Posterior cingulate gyrus (tissue), 11 donors: ENCODE measurements around the gene MAGOH.
"Not testable (repeated sequence)": the region's sequence is repeated elsewhere in the genome, so short reads cannot be mapped to it uniquely, and the experiment has no call there.

ENCODE experiments used
- DNase-seq, 10 donors: peaks; one replicate each; pipeline versions ENCODE4 v3.0.0 to v3.0.0-alpha.2; 2020 to 2021; ENCODE audit warnings: mixed read lengths in 3 of 10
- intact Hi-C: fragments of 100-400 bp; cut with DNase I; formaldehyde crosslinking; loops from one replicate; pipeline ENCODE4 v1.15.1; 2023

The MAGOH gene

DNA sequence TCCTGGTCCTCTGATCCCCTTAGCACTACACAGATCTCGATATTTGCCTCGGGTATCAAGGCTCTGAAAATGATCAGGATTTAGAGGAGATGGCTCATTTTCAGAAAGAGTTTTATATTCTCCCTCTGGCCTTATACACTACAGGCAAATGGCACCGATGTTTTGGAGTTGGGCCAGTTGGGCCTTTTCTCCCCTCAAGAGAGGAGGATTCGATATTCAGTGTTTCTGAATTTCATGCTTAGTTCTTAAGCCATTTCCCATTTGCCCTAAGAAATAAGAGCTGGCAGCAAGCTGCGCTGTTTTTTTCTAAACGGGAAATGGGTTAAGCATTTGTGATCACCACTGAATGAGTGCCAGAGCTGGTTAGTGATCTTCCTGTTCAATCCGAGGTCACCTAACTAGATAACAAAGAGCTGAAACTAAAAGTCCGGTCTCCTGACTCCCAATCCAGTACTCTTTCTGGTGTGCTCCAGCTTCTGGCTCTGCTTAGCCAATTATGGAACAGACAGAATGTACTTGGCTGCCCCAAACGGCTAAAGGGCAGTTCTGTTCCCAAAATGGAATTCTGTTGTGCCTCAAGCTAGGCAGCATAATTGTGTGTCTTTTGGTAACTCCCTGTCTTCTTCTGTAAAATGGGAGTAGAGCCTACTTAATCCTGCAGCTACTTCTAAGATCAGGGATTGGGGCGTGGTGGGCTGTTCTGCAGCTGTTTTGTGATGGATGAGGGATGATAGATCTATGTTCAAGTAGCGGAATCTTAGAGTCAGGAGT is 42.9 kb downstream of the MAGOH start:
- no peak for DNase-seq
- intact Hi-C loops: no loop called here

DNA sequence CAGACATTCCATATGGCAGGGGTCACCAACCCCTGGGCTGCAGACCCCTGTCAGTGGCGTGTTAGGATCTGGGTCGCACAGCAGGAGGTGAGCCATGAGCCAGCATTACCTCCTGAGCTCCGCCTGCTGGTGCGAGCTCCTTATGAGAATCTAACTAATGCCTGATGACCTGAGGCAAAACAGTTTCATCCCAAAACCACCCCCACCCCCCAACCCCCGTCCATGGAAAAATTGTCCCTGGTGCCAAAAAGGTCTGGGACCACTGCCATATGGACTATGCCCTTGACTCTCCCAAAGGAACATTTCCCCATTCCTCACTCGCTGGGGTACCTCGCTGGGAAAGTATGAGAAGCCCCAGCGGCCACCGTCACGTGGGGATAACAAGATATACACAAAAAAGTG is 48.1 kb downstream of the MAGOH start:
- intact Hi-C loops: no loop called here
- no peak for DNase-seq

DNA sequence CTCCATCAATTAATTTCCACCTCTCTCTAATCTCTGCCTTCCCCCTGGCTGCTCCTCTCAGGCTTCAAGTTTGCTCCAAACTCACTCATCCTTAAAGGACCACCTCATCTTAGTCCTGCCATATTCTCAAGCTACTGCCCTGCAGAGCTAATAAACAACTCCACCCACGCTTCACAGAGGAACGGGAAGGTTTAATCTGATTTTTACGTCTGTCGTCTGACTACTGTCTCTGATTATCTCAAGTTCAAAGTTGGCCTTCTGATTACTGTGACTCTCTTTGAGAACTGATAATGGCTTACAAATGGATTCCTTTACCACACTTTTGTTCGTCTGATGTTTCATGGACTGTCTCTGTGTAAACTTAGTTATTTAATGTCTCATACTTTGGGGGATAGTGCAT is 49.3 kb downstream of the MAGOH start:
- no peak for DNase-seq
- intact Hi-C loops: loop anchor here (10.0 kb wide), 1 partner anchor 264 kb away; the partner anchor contains the start of genes ECHDC2 and SCP2

DNA sequence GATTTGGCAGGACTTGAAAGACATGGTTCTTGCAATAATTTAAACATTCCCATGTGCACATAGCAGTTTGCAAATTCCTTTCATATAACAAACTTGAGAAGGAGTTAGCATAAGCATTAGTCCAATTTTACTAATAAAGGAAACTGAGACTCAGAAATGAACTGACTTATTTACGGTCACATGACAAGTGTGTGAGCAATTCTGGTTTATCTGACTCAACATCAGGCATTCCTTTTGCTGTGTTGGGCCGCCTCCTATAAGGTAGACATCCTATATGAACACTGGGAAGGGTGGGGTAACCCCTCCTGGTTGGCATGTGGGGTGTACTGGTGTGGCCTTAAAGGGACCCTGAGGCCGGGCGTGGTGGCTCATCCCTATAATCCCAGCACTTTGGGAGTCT is 50.2 kb downstream of the MAGOH start:
- DNase-seq: no peak
- intact Hi-C loops: loop anchor here (10.0 kb wide), 1 partner anchor 263 kb away; the partner anchor contains the start of genes ECHDC2 and SCP2

DNA sequence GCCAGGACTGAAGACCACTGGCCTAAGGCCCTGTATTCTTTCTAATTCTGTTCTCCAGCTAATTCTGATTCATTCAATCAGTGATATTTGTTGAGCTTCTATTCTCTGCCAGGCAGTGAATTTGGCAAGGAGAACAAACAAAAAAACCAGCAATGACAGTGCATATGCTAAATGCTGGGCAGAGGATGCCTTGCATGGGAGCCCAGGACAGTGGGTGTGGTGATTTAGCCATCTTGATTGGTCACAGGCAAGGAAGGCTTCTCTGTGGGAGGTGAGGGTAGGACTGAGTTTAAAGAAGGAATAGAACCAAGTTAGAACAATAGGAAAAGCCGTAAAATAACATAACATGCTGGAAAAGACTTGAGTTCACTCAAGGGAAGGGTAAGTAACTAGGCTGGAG is 50.9 kb downstream of the MAGOH start:
- intact Hi-C loops: loop anchor here (10.0 kb wide), 1 partner anchor 263 kb away; the partner anchor contains the start of genes ECHDC2 and SCP2

DNA sequence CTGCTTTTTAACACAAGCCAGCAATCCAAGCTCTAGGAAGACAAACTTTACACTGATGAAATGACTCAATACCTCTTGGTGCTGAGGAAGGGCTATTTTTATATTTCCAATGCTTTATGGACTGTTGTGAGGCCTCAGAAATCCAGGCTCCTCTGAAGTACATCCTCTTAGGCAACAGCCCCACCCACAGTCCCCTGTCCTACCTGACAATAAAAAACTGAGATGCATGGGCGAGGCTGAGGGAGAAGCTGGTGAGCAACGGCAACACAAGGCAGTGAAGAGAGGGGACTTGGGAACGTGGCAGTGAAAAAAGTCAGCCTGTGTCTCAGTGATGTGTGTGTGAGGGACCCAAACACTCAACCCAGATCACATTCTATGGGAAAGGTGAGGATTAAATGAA is 51.8 kb downstream of the MAGOH start:
- no peak for DNase-seq
- intact Hi-C loops: loop anchor here (10.0 kb wide), 1 partner anchor 262 kb away; the partner anchor contains the start of genes ECHDC2 and SCP2

More for the DNA sequence above, 50.9 kb downstream of the MAGOH start:
- no peak for DNase-seq

DNA sequence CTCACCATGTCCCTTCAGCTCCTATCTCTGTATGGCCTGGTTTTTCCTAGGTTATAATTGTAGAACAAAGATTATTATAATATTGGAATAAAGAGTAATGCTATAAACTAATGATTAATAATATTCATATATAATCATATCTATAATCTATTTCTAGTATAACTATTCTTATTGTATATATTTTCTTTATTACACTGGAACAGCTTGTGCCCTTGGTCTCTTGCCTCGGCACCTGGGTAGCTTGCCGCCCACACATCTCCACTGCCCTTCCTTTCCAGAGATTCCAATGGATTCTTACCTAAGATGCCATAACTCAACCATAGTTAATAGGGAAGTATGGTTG is 52.4 kb downstream of the MAGOH start:
- intact Hi-C loops: loop anchor here (10.0 kb wide), 1 partner anchor 261 kb away; the partner anchor contains the start of genes ECHDC2 and SCP2
- not testable (repeated sequence) for DNase-seq

DNA sequence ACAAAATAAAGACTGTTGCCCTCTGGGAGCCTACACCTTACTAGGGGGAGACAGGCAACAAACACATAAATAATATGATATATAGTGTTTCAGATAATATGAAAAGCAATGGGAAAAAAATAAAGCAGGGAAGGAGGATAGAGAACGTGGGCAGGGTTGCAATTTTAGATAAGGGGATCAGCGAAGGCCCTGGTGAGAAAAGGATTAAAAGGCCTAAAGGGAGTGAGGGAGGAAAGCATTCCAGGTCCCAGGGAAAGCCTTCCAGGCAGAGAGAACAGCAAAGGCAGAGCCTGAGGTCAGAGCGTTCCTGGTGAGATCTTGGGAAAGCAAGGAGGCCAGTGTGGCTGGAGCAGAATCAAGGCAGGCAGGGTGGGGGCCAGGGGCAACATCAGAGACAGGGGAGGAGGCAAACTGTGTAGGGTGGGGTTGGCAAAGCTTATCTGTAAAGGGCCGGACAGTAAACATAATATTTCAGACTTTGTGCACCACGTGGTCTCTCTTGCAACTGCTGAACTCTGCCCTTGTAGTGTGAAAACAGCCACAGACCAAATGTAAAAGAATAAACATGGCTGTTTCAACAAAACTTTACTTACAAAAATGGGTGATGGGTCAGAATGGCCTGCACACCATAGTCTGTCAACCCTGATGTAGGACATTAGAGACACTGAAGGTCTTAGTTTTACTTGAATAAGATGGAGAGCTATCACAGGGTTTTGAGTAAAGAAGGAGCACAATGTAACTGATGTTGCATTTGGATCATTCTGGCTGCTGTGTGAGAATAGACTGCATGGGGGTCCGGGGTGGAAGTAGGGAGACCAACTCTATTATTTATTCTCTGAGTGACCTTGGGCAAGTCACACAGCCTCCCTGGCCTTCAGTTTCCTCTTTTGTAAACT is 55.0 kb downstream of the MAGOH start:
- DNase-seq: no peak
- intact Hi-C loops: loop anchor here (10.0 kb wide), 1 partner anchor 259 kb away; the partner anchor contains the start of genes ECHDC2 and SCP2

DNA sequence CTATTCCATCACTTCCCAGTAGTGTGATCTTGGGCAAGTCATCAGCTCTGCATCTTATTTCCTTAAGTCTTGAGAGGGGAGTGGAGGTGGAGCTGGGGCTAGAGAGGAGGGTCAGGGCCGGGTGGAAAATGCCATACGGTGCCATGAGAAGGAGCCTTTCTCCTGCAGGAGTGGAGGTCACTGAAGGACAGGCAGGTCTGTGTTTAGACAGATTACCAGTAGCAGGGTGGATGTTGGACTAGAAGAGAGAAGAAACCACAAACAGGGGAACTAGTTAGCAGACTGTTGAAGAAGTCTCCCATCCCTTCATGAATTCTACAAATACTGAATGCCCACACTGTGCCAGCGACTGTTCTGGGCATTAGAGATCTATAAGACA is 55.6 kb downstream of the MAGOH start:
- no peak for DNase-seq
- intact Hi-C loops: loop anchor here (10.0 kb wide), 1 partner anchor 258 kb away; the partner anchor contains the start of genes ECHDC2 and SCP2

DNA sequence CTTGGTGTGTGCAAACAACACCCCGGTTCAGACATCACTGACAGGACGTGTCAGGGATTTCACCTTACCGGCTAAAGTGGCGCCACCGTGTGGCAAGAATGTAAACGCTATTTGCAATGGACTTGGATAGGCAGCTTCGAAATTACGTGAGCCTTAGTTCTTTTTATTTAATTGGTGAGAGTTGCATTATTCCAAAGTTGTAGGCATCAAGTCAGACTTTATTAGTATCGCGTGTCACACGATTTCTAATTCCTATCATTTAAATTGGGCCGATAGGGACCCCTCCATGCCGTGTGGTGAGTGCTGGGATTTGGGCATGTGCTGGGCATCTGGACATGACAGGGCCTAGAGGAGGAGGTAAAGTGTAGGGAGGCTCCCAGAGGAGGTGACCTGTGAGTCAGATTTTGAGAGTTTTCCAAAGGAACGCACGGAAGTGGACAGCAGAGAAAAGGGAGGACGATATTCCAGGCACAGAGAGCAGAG is 56.2 kb downstream of the MAGOH start:
- intact Hi-C loops: loop anchor here (10.0 kb wide), 1 partner anchor 257 kb away; the partner anchor contains the start of genes ECHDC2 and SCP2
- peak; percentile 51 to 97 (median 82) for DNase-seq

DNA sequence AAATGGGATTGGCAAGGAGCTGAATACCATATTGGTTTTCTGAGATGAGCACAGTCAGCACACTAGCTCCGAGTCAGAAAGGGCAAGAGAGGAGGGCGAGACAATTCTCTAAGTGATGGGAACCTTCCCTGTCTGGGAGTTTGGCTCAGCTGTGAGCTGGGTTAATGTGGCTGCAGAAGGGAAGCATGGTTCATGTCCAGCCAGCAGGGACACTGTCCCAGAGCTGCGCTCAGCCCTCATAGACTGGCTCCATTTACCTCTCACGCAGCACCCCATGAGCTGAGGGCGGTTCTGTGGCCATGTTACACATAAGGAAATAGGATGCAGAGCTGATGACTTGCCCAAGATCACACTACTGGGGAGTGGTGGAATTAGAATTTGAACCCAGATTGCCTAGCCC is 57.4 kb downstream of the MAGOH start:
- intact Hi-C loops: loop anchor here (10.0 kb wide), 1 partner anchor 256 kb away; the partner anchor contains the start of genes ECHDC2 and SCP2
- no peak for DNase-seq

DNA sequence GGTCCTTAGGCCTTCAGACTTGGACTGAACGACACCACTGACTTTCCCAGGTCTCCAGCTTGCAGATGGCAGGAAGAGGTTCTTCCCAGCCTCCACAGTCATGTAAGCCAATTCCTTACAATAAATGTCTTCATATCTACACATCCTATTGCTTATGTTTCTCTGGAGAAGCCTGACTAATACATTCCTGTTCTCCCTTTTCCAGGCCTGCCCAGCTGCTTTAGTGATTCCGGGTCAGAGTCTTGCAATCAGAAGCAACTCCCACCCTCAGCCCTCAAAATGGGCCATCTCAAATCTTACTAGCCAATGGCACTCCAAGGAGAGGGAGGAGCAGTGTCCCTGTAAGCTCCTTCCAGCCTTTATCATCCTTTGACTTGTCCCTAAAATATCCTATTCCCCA is 58.1 kb downstream of the MAGOH start:
- intact Hi-C loops: loop anchor here (10.0 kb wide), 1 partner anchor 255 kb away; the partner anchor contains the start of genes ECHDC2 and SCP2
- no peak for DNase-seq
